Naive thymus-derived CD8-positive, alpha-beta T cell (primary cell): ENCODE results near the gene LAMA5. TPM values are rescaled to one million over a fixed set of nuclear protein-coding genes. Genes with fewer than 3 reads are reported as not detected.

ENCODE experiments used
- ATAC-seq, 2 donors: fragments of 150-1000 bp; cut with Tn5 transposase in 1 of 2; sonication (Bioruptor Pico), chemical (Tn5 transposase) in 1 of 2; 1 replicate in 1 of 2; 2 replicates in 1 of 2; pipeline ENCODE4 v1.10.0; 2021; ENCODE audit warnings: mild to moderate bottlenecking in 2 of 2, moderate library complexity in 2 of 2
- POLR2A ChIA-PET: fragments of 350-600 bp; sonication (Branson Sonifier 250); formaldehyde crosslinking; loops from one replicate; lab custom pipeline; 2021; ENCODE audit warnings: antibody characterized with exemption; lab: Charles Lee
- DNase-seq, 10 donors: peaks; one replicate each; pipeline versions ENCODE4 v3.0.0 to v3.0.0-alpha.2; 2020 to 2022
- H3K27ac Mint-ChIP-seq, 10 donors: one replicate each; pipeline ENCODE4 v1.8.0; 2020 to 2022; ENCODE audit warnings: mild to moderate bottlenecking in 10 of 10, mixed read lengths in 10 of 10, moderate library complexity in 4 of 10, inconsistent platforms in 1 of 10
- H3K27me3 Mint-ChIP-seq, 5 donors: one replicate each; pipeline ENCODE4 v1.8.0; 2021 to 2022; ENCODE audit warnings: mixed read lengths in 5 of 5
- H3K36me3 Mint-ChIP-seq, 3 donors: one replicate each; pipeline ENCODE4 v1.8.0; 2020 to 2022; ENCODE audit warnings: mixed read lengths in 3 of 3, mild to moderate bottlenecking in 2 of 3, inconsistent platforms in 1 of 3
- H3K4me1 Mint-ChIP-seq, 4 donors: one replicate each; pipeline ENCODE4 v1.8.0; 2021 to 2022; ENCODE audit warnings: mixed read lengths in 4 of 4
- H3K4me3 Mint-ChIP-seq, 10 donors: one replicate each; pipeline ENCODE4 v1.8.0; 2020 to 2022; ENCODE audit warnings: mild to moderate bottlenecking in 10 of 10, mixed read lengths in 10 of 10, moderate library complexity in 6 of 10, inconsistent platforms in 1 of 10
- H3K9me3 Mint-ChIP-seq, 9 donors: one replicate each; pipeline ENCODE4 v1.8.0; 2020 to 2022; ENCODE audit warnings: mixed read lengths in 9 of 9, mild to moderate bottlenecking in 3 of 9, inconsistent platforms in 1 of 9, moderate library complexity in 1 of 9
- polyA plus RNA-seq, 3 donors: library from polyadenylated mRNA; unstranded; fragments of 300-500 nt; fragmentation: Illumina TruSeq; gene quantifications; one replicate each; pipeline ENCODE4 v1.2.3, GENCODE V29; 2021
- total RNA-seq, 8 experiments: library from RNA in 2 of 8; stranded (reverse) in 2 of 8; gene quantifications; one replicate each; pipeline ENCODE4 v1.2.3 and lab custom pipeline; 2021 to 2026

The LAMA5 gene
- total RNA-seq: 1 to 10 TPM; 2.5 to 4.0 TPM
- under 1 TPM in 1 of 3 donors, not detected in 2; 0.27 TPM for polyA plus RNA-seq
- 0 to 0.95 (median 0.15) reads per million in 6 experiments for total RNA-seq (lab: John Stamatoyannopoulos, UW)

DNA sequence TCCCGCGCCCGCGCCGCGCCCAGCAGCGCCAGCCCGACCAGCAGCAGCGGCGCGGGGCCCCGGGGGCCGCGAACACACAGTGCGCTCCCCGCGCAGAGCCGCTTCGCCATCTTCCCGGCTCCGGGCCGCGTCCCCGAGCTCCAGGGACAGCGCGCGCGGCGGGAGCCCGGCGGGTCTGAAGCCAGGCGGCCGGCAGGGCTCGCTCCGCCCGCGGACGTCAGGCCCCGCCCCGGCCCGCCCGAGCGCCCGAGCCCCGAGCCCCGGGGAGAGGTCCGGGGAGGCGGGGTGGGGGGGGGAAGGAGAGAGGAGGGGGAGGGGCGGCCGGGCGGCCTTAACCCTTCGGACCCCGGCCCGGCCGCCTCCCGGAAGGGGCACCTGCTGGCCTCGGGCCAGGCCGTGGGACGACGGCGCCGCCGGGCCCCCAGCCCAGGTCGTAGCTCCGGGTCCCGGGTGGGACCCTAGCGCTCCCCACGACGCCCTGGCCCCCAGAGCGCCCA is at the start of gene LAMA5:
TSS of gene LAMA5 (minus strand) at position 177 of the 497 bp plus-strand sequence. CDS start at position 110, 67 bp downstream.
- Mint-ChIP-seq H3K27me3 (peaks cover 6 to 49% (median 23%) of the 10 kb centered on the region in 5 donors), H3K4me3 (peak within 1 kb of the TSS; percentile 50 to 83 (median 58)), H3K27ac (no peak within 1 kb of the TSS), H3K4me1 (peaks cover 2 to 16% (median 4%) of the 10 kb centered on the region in 4 donors), H3K9me3 (no peaks in the 10 kb centered on the region), H3K36me3 (peaks cover 0 to 3% (median 0%) of the 10 kb centered on the region in 3 donors)
- POLR2A ChIA-PET: interaction anchor here (0.7 kb wide), 1 partner anchor 33 kb away, joined by 4 read pairs; no protein-coding TSS in a partner anchor
- ATAC-seq (peak; percentile 51 to 67), DNase-seq (peak in 2 of 10 donors; percentile 14 to 17)

- H3K4me3 Mint-ChIP-seq: no peak overlapping the region
- peaks cover 0 to 3% (median under 1%) of the 10 kb centered on the region in 4 donors for H3K4me1 Mint-ChIP-seq
- H3K27ac Mint-ChIP-seq: no peak overlapping the region
- H3K9me3 Mint-ChIP-seq: no peaks in the 10 kb centered on the region
- ATAC-seq (no peak), DNase-seq (no peak)
- H3K36me3 Mint-ChIP-seq: no peaks in the 10 kb centered on the region
- peaks cover 0 to 1% (median 0%) of the 10 kb centered on the region in 5 donors for H3K27me3 Mint-ChIP-seq
- POLR2A ChIA-PET: no interaction called here
Observed at GRCh38 chr20:62415354-62416111, 48.4 kb upstream of the LAMA5 start.

GRCh38 chr20:62413896-62414481 is 46.9 kb upstream of the LAMA5 start:
- DNase-seq (no peak), ATAC-seq (no peak)
- POLR2A ChIA-PET: no interaction called here
- H3K4me3 Mint-ChIP-seq: no peak overlapping the region
- H3K27me3 Mint-ChIP-seq: peaks cover 0 to 5% (median 0%) of the 10 kb centered on the region in 5 donors
- no peaks in the 10 kb centered on the region for H3K36me3 Mint-ChIP-seq
- no peaks in the 10 kb centered on the region for H3K9me3 Mint-ChIP-seq
- peaks cover 6 to 14% (median 10%) of the 10 kb centered on the region in 4 donors for H3K4me1 Mint-ChIP-seq
- H3K27ac Mint-ChIP-seq: no peak overlapping the region

GRCh38 chr20:62413025-62413570 is 46.0 kb upstream of the LAMA5 start:
- no peaks in the 10 kb centered on the region for H3K36me3 Mint-ChIP-seq
- H3K4me1 Mint-ChIP-seq: peaks cover 6 to 14% (median 11%) of the 10 kb centered on the region in 4 donors
- POLR2A ChIA-PET: no interaction called here
- DNase-seq: no peak
- H3K9me3 Mint-ChIP-seq: no peaks in the 10 kb centered on the region
- no peak overlapping the region for H3K27ac Mint-ChIP-seq
- peaks cover 0 to 4% (median 0%) of the 10 kb centered on the region in 5 donors for H3K27me3 Mint-ChIP-seq
- ATAC-seq: no peak
- H3K4me3 Mint-ChIP-seq: no peak overlapping the region

GRCh38 chr20:62412194-62413024 is 45.3 kb upstream of the LAMA5 start:
- DNase-seq: no peak
- H3K4me3 Mint-ChIP-seq: no peak overlapping the region
- no peak for ATAC-seq
- H3K4me1 Mint-ChIP-seq: peaks cover 6 to 16% (median 14%) of the 10 kb centered on the region in 4 donors
- no peaks in the 10 kb centered on the region for H3K9me3 Mint-ChIP-seq
- H3K36me3 Mint-ChIP-seq: no peaks in the 10 kb centered on the region
- H3K27ac Mint-ChIP-seq: peak overlapping the region in 1 of 10 donors; percentile 34
- POLR2A ChIA-PET: interaction anchor here (0.5 kb wide), 1 partner anchor 1352 kb away, joined by 5 read pairs; no protein-coding TSS in a partner anchor
- H3K27me3 Mint-ChIP-seq: peaks cover 0 to 4% (median 0%) of the 10 kb centered on the region in 5 donors

GRCh38 chr20:62411479-62412193 is 44.5 kb upstream of the LAMA5 start:
- POLR2A ChIA-PET: interaction anchor here (0.5 kb wide), 1 partner anchor 1352 kb away, joined by 5 read pairs; no protein-coding TSS in a partner anchor
- H3K27ac Mint-ChIP-seq: peak overlapping the region in 1 of 10 donors; percentile 34
- ATAC-seq: no peak
- H3K27me3 Mint-ChIP-seq: peaks cover 0 to 4% (median 0%) of the 10 kb centered on the region in 5 donors
- DNase-seq: no peak
- H3K36me3 Mint-ChIP-seq: no peaks in the 10 kb centered on the region
- peaks cover 6 to 18% (median 15%) of the 10 kb centered on the region in 4 donors for H3K4me1 Mint-ChIP-seq
- H3K9me3 Mint-ChIP-seq: no peaks in the 10 kb centered on the region
- no peak overlapping the region for H3K4me3 Mint-ChIP-seq

DNA sequence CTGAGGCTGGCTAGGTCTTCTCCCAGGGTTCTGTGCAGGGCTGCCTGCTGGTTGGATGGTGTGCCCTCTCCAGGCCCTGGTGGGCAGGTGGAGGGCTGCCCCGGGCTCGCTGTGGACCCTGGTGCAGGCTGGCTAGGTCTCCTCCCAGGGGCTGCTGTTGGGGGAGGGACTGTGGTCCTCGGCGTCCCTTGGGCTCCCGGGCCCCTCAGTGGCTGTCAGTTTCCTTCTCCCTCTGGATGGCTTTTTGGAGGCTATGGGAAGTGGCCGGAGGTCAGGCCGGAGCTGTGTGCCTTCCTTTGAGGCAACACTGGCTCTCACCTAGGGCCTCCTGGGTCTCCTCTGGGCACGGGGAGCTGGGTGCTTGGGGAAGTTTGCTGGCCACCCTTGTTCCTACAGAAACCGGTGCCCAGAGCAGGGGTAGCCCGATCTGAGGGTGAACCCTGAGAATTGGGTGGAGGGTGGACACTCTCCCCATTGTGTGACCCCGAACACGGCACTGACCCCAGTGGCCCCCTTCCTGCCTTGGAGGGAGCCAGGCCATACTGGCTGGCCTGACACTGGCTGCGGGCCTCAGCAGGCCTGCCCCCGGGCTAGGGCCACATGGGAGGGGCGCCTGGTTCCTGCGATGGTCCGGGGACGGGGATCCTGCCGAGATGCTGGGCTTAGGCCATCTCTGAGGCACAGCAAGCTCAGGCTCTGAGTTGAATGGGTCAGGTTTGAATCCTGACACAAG is 43.8 kb upstream of the LAMA5 start:
- Mint-ChIP-seq H3K4me3 (peak overlapping the region in 1 of 10 donors; percentile 25), H3K9me3 (no peaks in the 10 kb centered on the region), H3K4me1 (peaks cover 9 to 24% (median 20%) of the 10 kb centered on the region in 4 donors), H3K27ac (no peak overlapping the region), H3K27me3 (peaks cover 0 to 4% (median 0%) of the 10 kb centered on the region in 5 donors), H3K36me3 (no peaks in the 10 kb centered on the region)
- DNase-seq (no peak), ATAC-seq (no peak)
- POLR2A ChIA-PET: interaction anchor here (1.4 kb wide), 1 partner anchor 384 kb away, joined by 3 read pairs; no protein-coding TSS in a partner anchor

DNA sequence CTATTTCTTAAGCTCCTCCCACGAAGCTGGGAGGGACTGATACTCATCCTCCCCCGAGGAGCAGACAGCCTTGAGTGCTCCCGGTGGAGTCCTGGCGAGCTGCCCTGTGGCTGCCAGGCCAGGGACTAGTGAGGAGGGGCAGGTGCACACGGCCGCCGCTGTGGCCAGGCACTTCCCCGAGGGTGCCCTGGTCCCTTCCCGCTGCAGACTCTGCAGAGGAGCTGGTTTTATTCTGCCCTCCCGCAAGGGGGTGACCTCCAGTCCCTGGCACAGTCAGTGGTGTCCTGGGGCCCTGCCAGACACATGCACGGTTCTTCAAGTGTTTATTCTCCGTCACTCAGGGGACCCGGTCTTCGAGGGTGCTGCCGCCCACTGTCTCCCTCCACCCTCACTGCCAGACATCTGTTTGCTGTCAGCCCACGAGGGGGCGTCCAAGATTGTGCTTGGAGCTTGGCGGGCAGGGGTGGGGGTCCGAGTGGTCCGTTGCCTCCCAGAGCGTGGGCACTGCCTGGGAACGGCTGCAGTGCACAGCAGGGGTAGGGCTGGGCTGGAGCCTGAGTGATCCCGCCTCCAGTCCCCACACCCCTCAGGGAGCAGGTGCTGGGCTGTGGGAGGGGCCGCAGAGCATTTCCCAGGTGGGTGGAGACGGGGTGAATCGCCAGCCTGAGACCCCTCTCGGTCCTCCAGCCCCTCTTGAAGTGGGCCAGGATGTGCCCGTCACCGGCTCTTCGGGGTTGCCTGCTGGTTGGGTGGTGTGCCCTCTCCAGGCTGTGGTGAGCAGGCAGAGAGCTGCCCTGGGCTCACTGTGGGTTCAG is 43.0 kb upstream of the LAMA5 start:
- ATAC-seq: peak in 1 of 2 donors; percentile 13
- H3K4me1 Mint-ChIP-seq: peaks cover 11 to 32% (median 27%) of the 10 kb centered on the region in 4 donors
- no peaks in the 10 kb centered on the region for H3K36me3 Mint-ChIP-seq
- H3K4me3 Mint-ChIP-seq: peak overlapping the region in 5 of 10 donors; percentile 18 to 47 (median 25)
- peak overlapping the region in 3 of 10 donors; percentile 8 to 53 (median 32) for H3K27ac Mint-ChIP-seq
- H3K9me3 Mint-ChIP-seq: no peaks in the 10 kb centered on the region
- peaks cover 0 to 4% (median 0%) of the 10 kb centered on the region in 5 donors for H3K27me3 Mint-ChIP-seq
- DNase-seq: peak in 8 of 10 donors; percentile 11 to 38 (median 24)
- POLR2A ChIA-PET: interaction anchor here (0.6 to 1.4 kb wide), 2 partner anchors 111 to 384 kb away, joined by 3 to 9 read pairs; no protein-coding TSS in a partner anchor

GRCh38 chr20:62409086-62409853 is 42.2 kb upstream of the LAMA5 start:
- H3K27me3 Mint-ChIP-seq: peaks cover 0 to 4% (median 0%) of the 10 kb centered on the region in 5 donors
- DNase-seq (no peak), ATAC-seq (no peak)
- H3K27ac Mint-ChIP-seq: peak overlapping the region in 3 of 10 donors; percentile 8 to 63 (median 31)
- H3K9me3 Mint-ChIP-seq: no peaks in the 10 kb centered on the region
- POLR2A ChIA-PET: interaction anchor here (0.6 to 1.4 kb wide), 2 partner anchors 110 to 385 kb away, joined by 3 to 9 read pairs; no protein-coding TSS in a partner anchor
- H3K4me3 Mint-ChIP-seq: peak overlapping the region in 8 of 10 donors; percentile 18 to 68 (median 52)
- H3K36me3 Mint-ChIP-seq: no peaks in the 10 kb centered on the region
- peaks cover 13 to 35% (median 30%) of the 10 kb centered on the region in 4 donors for H3K4me1 Mint-ChIP-seq
